ENCODE data around the gene CACNA2D3. TPM values are rescaled to one million over a fixed set of nuclear protein-coding genes. Genes with fewer than 3 reads are reported as not detected.

The CACNA2D3 gene
- polyA plus RNA-seq, 1 donor from 2014 or later = 26.2 TPM

DNA sequence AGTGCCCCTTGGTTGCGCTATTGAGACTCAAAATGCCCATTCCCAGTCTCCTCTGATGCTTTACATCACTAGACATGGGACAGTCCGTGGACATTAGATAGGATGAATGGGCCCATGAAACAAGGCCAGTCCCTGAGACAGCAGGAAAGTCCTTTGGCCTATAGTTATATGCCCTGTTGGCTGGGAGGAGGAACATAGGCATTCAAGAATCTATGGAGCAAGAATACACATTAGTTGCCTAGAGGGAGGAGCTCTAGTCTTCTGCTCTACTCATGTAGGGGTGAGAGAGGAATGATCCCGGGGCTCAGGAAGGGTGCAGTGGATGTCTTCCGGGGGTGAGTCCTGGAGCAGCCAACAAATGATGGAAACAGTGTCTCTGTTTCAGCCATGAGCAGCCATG is 863.5 kb downstream of the CACNA2D3 start:
- Histone ChIP-seq H3K9me3 (ENCODE audit: low read length) (no peaks in the 10 kb centered on the region), H3K9ac (ENCODE audit: low read length) (no peak overlapping the region), H3K79me2 (replicated peaks; ENCODE audit: insufficient read depth, low read length) (no peaks in the 10 kb centered on the region), H3K27me3 (ENCODE audit: insufficient read depth, low read depth, low read length) (no peaks in the 10 kb centered on the region), H2AFZ (ENCODE audit: low read depth, low read length) (no peak overlapping the region), H3K4me3 (ENCODE audit: low read length) (no peak overlapping the region), H3K9me2 (ENCODE audit: insufficient read depth, low read length) (no peaks in the 10 kb centered on the region), H3K4me2 (ENCODE audit: low read length) (no peak overlapping the region), H3K27ac (ENCODE audit: low read length) (no peak overlapping the region), H4K20me1 (ENCODE audit: insufficient read depth) (no peaks in the 10 kb centered on the region), H3F3A (ENCODE audit: insufficient read depth, low read length, poor library complexity, severe bottlenecking) (no peaks in the 10 kb centered on the region), H3K36me3 (ENCODE audit: insufficient read depth, low read length) (no peaks in the 10 kb centered on the region)
- TF ChIP-seq EP300 (conservative IDR thresholded peaks at IDR 0.05; ENCODE audit: poor library complexity, severe bottlenecking) = no peak
- no peak for TF ChIP-seq EZH2 (IDR thresholded peaks at IDR 0.05; ENCODE audit: borderline replicate concordance, insufficient read depth, low read length, poor library complexity, severe bottlenecking)
- TF ChIP-seq, protein P1, sequence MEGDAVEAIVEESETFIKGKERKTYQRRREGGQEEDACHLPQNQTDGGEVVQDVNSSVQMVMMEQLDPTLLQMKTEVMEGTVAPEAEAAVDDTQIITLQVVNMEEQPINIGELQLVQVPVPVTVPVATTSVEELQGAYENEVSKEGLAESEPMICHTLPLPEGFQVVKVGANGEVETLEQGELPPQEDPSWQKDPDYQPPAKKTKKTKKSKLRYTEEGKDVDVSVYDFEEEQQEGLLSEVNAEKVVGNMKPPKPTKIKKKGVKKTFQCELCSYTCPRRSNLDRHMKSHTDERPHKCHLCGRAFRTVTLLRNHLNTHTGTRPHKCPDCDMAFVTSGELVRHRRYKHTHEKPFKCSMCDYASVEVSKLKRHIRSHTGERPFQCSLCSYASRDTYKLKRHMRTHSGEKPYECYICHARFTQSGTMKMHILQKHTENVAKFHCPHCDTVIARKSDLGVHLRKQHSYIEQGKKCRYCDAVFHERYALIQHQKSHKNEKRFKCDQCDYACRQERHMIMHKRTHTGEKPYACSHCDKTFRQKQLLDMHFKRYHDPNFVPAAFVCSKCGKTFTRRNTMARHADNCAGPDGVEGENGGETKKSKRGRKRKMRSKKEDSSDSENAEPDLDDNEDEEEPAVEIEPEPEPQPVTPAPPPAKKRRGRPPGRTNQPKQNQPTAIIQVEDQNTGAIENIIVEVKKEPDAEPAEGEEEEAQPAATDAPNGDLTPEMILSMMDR (IDR thresholded peaks at IDR 0.05; ENCODE audit: poor library complexity, severe bottlenecking) = no peak
- TF ChIP-seq, protein P2, sequence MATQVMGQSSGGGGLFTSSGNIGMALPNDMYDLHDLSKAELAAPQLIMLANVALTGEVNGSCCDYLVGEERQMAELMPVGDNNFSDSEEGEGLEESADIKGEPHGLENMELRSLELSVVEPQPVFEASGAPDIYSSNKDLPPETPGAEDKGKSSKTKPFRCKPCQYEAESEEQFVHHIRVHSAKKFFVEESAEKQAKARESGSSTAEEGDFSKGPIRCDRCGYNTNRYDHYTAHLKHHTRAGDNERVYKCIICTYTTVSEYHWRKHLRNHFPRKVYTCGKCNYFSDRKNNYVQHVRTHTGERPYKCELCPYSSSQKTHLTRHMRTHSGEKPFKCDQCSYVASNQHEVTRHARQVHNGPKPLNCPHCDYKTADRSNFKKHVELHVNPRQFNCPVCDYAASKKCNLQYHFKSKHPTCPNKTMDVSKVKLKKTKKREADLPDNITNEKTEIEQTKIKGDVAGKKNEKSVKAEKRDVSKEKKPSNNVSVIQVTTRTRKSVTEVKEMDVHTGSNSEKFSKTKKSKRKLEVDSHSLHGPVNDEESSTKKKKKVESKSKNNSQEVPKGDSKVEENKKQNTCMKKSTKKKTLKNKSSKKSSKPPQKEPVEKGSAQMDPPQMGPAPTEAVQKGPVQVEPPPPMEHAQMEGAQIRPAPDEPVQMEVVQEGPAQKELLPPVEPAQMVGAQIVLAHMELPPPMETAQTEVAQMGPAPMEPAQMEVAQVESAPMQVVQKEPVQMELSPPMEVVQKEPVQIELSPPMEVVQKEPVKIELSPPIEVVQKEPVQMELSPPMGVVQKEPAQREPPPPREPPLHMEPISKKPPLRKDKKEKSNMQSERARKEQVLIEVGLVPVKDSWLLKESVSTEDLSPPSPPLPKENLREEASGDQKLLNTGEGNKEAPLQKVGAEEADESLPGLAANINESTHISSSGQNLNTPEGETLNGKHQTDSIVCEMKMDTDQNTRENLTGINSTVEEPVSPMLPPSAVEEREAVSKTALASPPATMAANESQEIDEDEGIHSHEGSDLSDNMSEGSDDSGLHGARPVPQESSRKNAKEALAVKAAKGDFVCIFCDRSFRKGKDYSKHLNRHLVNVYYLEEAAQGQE (IDR thresholded peaks at IDR 0.05; ENCODE audit: borderline replicate concordance) = no peak
- no peak for TF ChIP-seq SMC3 (conservative IDR thresholded peaks at IDR 0.05; ENCODE audit: poor library complexity)
- no peak for TF ChIP-seq TAF1 (IDR thresholded peaks at IDR 0.05; ENCODE audit: low read depth)
- no peak for TF ChIP-seq RAD21 (conservative IDR thresholded peaks at IDR 0.05)
- TF ChIP-seq MXI1 (conservative IDR thresholded peaks at IDR 0.05; ENCODE audit: poor library complexity, severe bottlenecking) = no peak
- TF ChIP-seq POLR2AphosphoS5 (IDR thresholded peaks at IDR 0.05) = no peak

DNA sequence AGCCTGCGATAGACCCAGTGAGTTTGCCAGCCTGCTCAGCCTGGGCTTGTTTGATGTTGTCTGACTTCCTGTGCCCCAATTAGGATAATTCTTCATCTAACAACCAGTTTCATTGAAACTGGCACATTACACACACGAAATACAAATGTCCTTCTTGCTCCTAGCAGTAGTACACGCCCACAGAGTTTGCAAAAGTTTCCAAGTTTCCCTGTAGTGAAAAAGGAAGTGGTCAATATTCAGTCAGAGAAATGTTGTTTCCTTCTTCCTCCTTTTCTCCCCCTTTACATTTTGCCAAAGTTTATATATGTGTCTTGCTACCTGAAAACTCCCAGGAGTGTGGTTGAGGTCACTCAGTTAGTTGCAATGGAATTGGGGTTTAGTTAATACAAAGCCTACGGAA is 863.9 kb downstream of the CACNA2D3 start:
- no peaks in the 10 kb centered on the region for H3K27me3 ChIP-seq (ENCODE audit: insufficient read depth, low read depth, low read length)
- no peak overlapping the region for H2AFZ ChIP-seq (ENCODE audit: low read depth, low read length)
- H3K9ac ChIP-seq (ENCODE audit: low read length) = no peak overlapping the region
- no peaks in the 10 kb centered on the region for H4K20me1 ChIP-seq (ENCODE audit: insufficient read depth)
- H3K9me2 ChIP-seq (ENCODE audit: insufficient read depth, low read length) = no peaks in the 10 kb centered on the region
- no peaks in the 10 kb centered on the region for H3K36me3 ChIP-seq (ENCODE audit: insufficient read depth, low read length)
- H3K79me2 ChIP-seq (replicated peaks; ENCODE audit: insufficient read depth, low read length) = no peaks in the 10 kb centered on the region
- H3K27ac ChIP-seq (ENCODE audit: low read length) = no peak overlapping the region
- no peaks in the 10 kb centered on the region for H3K9me3 ChIP-seq (ENCODE audit: low read length)
- H3K4me3 ChIP-seq (ENCODE audit: low read length) = no peak overlapping the region
- H3F3A ChIP-seq (ENCODE audit: insufficient read depth, low read length, poor library complexity, severe bottlenecking) = no peaks in the 10 kb centered on the region
- H3K4me2 ChIP-seq (ENCODE audit: low read length) = no peak overlapping the region
- no peak for TF ChIP-seq POLR2AphosphoS5 (IDR thresholded peaks at IDR 0.05)
- no peak for TF ChIP-seq RAD21 (conservative IDR thresholded peaks at IDR 0.05)
- no peak for TF ChIP-seq EP300 (conservative IDR thresholded peaks at IDR 0.05; ENCODE audit: poor library complexity, severe bottlenecking)
- TF ChIP-seq MXI1 (conservative IDR thresholded peaks at IDR 0.05; ENCODE audit: poor library complexity, severe bottlenecking) = no peak
- TF ChIP-seq EZH2 (IDR thresholded peaks at IDR 0.05; ENCODE audit: borderline replicate concordance, insufficient read depth, low read length, poor library complexity, severe bottlenecking) = no peak
- TF ChIP-seq, protein P1 (IDR thresholded peaks at IDR 0.05; ENCODE audit: poor library complexity, severe bottlenecking) = no peak
- TF ChIP-seq TAF1 (IDR thresholded peaks at IDR 0.05; ENCODE audit: low read depth) = no peak
- TF ChIP-seq, protein P2 (IDR thresholded peaks at IDR 0.05; ENCODE audit: borderline replicate concordance) = no peak
- no peak for TF ChIP-seq SMC3 (conservative IDR thresholded peaks at IDR 0.05; ENCODE audit: poor library complexity)

Data from neural cell (in vitro differentiated cells).